GM12878 (cell line): ENCODE results near the gene TUBB. TPM values are rescaled to one million over a fixed set of nuclear protein-coding genes. Genes with fewer than 3 reads are reported as not detected.

Experiments used
- ATAC-seq: fragments of 200-7000 bp; cut with Tn5 transposase; 3 replicates; pipeline ENCODE4 v1.9.1; 2020; ENCODE audit warnings: mild to moderate bottlenecking, moderate library complexity
- BruUV-seq: library from RNA; stranded (reverse); fragments of 400-500 nt; replicated peaks from 2 replicates; lab custom pipeline; 2021; lab: Mats Ljungman, UMichigan
- CTCF ChIA-PET: fragments of 300-600 bp; sonication (Branson Sonifier 250); formaldehyde crosslinking; extraction: SDS; loops from one replicate; lab custom pipeline; 2021; ENCODE audit warnings: inconsistent platforms; lab: Yijun Ruan, JAX
- POLR2A ChIA-PET: fragments of 350-600 bp; formaldehyde crosslinking; extraction: SDS; loops from one replicate; lab custom pipeline; 2021; ENCODE audit warnings: inconsistent platforms; lab: Charles Lee
- RAD21 ChIA-PET: fragments of 300-600 bp; sonication (Branson Sonifier 250); formaldehyde crosslinking; loops from one replicate; lab custom pipeline; 2023; ENCODE audit warnings: antibody characterized with exemption; ENCODE audit not compliant: unreplicated experiment; lab: Charles Lee
- SMC1A ChIA-PET: fragments of 300-600 bp; sonication (Branson Sonifier 250); formaldehyde crosslinking; loops from one replicate; lab custom pipeline; 2023; ENCODE audit not compliant: unreplicated experiment, uncharacterized antibody; lab: Charles Lee
- DNase-seq: peaks from one replicate; pipeline ENCODE4 v3.0.0-alpha.2; 2011; ENCODE audit warnings: low read depth, low spot score
- FAIRE-seq: peaks from 3 replicates; lab custom pipeline; 2011; peaks lifted over from hg19 to GRCh38; lab: Jason Lieb, UNC
- H2AFZ ChIP-seq: 2 replicates; pipeline ENCODE4 v1.6.0; 2011; ENCODE audit warnings: low read depth, low read length, control low read depth; ENCODE audit not compliant: control insufficient read depth
- H3K27ac ChIP-seq: 2 replicates; pipeline ENCODE4 v1.5.1; 2011; ENCODE audit warnings: control low read depth; ENCODE audit not compliant: control insufficient read depth, insufficient read depth
- H3K27me3 ChIP-seq, 2 experiments: replicated peaks in 1 of 2; 2 replicates each; pipeline versions ENCODE4 v1.6.0 to v1.6.1; 2011; ENCODE audit warnings: low read length in 1 of 2; ENCODE audit not compliant: control insufficient read depth in 2 of 2, insufficient read depth in 2 of 2
- H3K36me3 ChIP-seq, 2 experiments: 2 replicates each; pipeline ENCODE4 v1.5.1; 2011; ENCODE audit warnings: low read length in 1 of 2; ENCODE audit not compliant: control insufficient read depth in 2 of 2, insufficient read depth in 2 of 2
- H3K4me1 ChIP-seq: 2 replicates; pipeline ENCODE4 v1.6.1; 2011; ENCODE audit warnings: mild to moderate bottlenecking, low read length, moderate library complexity, mixed read lengths; ENCODE audit not compliant: control insufficient read depth, insufficient read depth
- H3K4me2 ChIP-seq: 2 replicates; pipeline ENCODE4 v1.6.0; 2011; ENCODE audit warnings: control low read depth; ENCODE audit not compliant: control insufficient read depth, insufficient read depth
- H3K4me3 ChIP-seq: fragments of 200-600 bp; sonication (generic); 2 replicates; pipeline ENCODE4 v1.5.1; 2016
- H3K79me2 ChIP-seq: 2 replicates; pipeline ENCODE4 v1.6.0; 2011; ENCODE audit warnings: low read length; ENCODE audit not compliant: control insufficient read depth, insufficient read depth
- H3K9ac ChIP-seq: 2 replicates; pipeline ENCODE4 v1.8.0; 2011; ENCODE audit warnings: low read length, control low read depth, mixed read lengths; ENCODE audit not compliant: control insufficient read depth, insufficient read depth
- H3K9me3 ChIP-seq: replicated peaks from 3 replicates; pipeline ENCODE4 v1.5.1; 2011; ENCODE audit warnings: mild to moderate bottlenecking, low read length; ENCODE audit not compliant: control insufficient read depth, insufficient read depth
- H4K20me1 ChIP-seq: 2 replicates; pipeline ENCODE4 v1.6.0; 2011; ENCODE audit not compliant: control insufficient read depth, insufficient read depth
- ATF7 ChIP-seq: fragments of 450-650 bp; IDR thresholded peaks from 2 replicates; pipeline ENCODE4 v1.6.1; 2016; ENCODE audit warnings: low read depth, mild to moderate bottlenecking
- ETV6 ChIP-seq, 2 experiments: fragments of 450-650 bp in 1 of 2; IDR thresholded peaks in 1 of 2; conservative IDR thresholded peaks in 1 of 2; 2 replicates each; pipeline ENCODE4 v1.6.1; 2014; ENCODE audit warnings: antibody characterized with exemption in 1 of 2, borderline replicate concordance in 1 of 2, low read depth in 1 of 2, mild to moderate bottlenecking in 1 of 2, moderate library complexity in 1 of 2
- GABPA ChIP-seq: IDR thresholded peaks from 2 replicates; pipeline ENCODE4 v1.6.1; 2014; ENCODE audit warnings: antibody characterized with exemption, low read depth, mild to moderate bottlenecking, inconsistent platforms
- IKZF1 ChIP-seq: fragments of 450-650 bp; conservative IDR thresholded peaks from 2 replicates; pipeline ENCODE4 v1.6.1; 2017; ENCODE audit warnings: antibody characterized with exemption, mild to moderate bottlenecking
- IKZF2 ChIP-seq, 2 experiments: fragments of 450-650 bp; IDR thresholded peaks; 2 replicates each; pipeline ENCODE4 v1.6.1; 2017; ENCODE audit warnings: mild to moderate bottlenecking in 2 of 2, moderate library complexity in 2 of 2
- KLF5 ChIP-seq: fragments of 450-650 bp; IDR thresholded peaks from 2 replicates; pipeline ENCODE4 v1.6.1; 2014; ENCODE audit warnings: mild to moderate bottlenecking; ENCODE audit not compliant: partially characterized antibody
- MYB ChIP-seq: fragments of 150-350 bp; IDR thresholded peaks from 2 replicates; pipeline ENCODE4 v1.6.1; 2014; ENCODE audit warnings: mild to moderate bottlenecking, low read depth, low read length, borderline replicate concordance
- POLR2A ChIP-seq: IDR thresholded peaks from 2 replicates; pipeline ENCODE4 v1.6.1; 2011; ENCODE audit warnings: low read depth, mild to moderate bottlenecking, low read length
- POLR2AphosphoS5 ChIP-seq: IDR thresholded peaks from 2 replicates; pipeline ENCODE4 v1.6.1; 2011; ENCODE audit warnings: mild to moderate bottlenecking, low read length, inconsistent platforms
- RCOR1 ChIP-seq: conservative IDR thresholded peaks from 2 replicates; pipeline ENCODE4 v1.6.1; 2012; ENCODE audit warnings: low read depth, low read length, improper control_type of control experiment
- SREBF1 ChIP-seq: IDR thresholded peaks from 2 replicates; pipeline ENCODE4 v1.6.1; 2012; ENCODE audit warnings: mild to moderate bottlenecking, low read length
- YBX1 ChIP-seq: fragments of 450-650 bp; IDR thresholded peaks from 2 replicates; pipeline ENCODE4 v1.6.1; 2016; ENCODE audit warnings: antibody characterized with exemption
- ZBED1 ChIP-seq: IDR thresholded peaks from 2 replicates; pipeline ENCODE4 v1.6.1; 2016; ENCODE audit warnings: borderline replicate concordance
- WGBS: methylation state at CpG from one replicate; pipeline ENCODE4 v1.1.6; 2016; ENCODE audit warnings: low lambda C conversion rate; ENCODE audit not compliant: insufficient replicate concordance, insufficient coverage; ENCODE audit errors: missing lambda C conversion rate; 5-methylcytosine and 5-hydroxymethylcytosine counted together
- in situ Hi-C: fragments of 300-500 bp; cut with MboI; formaldehyde crosslinking; loops from 9 replicates; pipeline ENCODE4 v1.14.3; 2018; ENCODE audit warnings: mixed read lengths
- intact Hi-C: fragments of 100-400 bp; cut with micrococcal nuclease; formaldehyde crosslinking; loops from one replicate; pipeline ENCODE4 v1.14.2; 2022; ENCODE audit not compliant: unreplicated experiment
- polyA plus RNA-seq, 11 experiments: library from polyadenylated mRNA; depleted of rRNA in 4 of 11; unstranded in 6 of 11; stranded (reverse) in 5 of 11; fragments of >200 nt; fragmentation: Nextera tagmentation in 4 of 11; fragmentation: Illumina TruSeq in 1 of 11; extraction: Ambion mirVana in 4 of 11; extraction: Trizol in 1 of 11; gene quantifications; 1 replicate in 1 of 11; 2 replicates in 10 of 11; pipeline versions ENCODE4 v1.2.1 to v1.2.3, GENCODE V29; 2011 to 2016; ENCODE audit warnings: inconsistent platforms in 2 of 11, missing spikeins in 2 of 11, low read depth in 1 of 11
- total RNA-seq, 4 experiments: library from RNA; depleted of rRNA in 3 of 4; stranded (reverse); fragments of >200 nt in 3 of 4; fragmentation: Illumina TruSeq in 1 of 4; extraction: Trizol in 1 of 4; gene quantifications; 2 replicates each; pipeline versions ENCODE4 v1.2.1 to v1.2.3, GENCODE V29; 2013 to 2021
- TF ChIP-seq, protein P1 (sequence below): fragments of 450-650 bp; IDR thresholded peaks from 2 replicates; pipeline ENCODE4 v1.6.1; 2018; ENCODE audit warnings: borderline replicate concordance, mild to moderate bottlenecking; ENCODE audit not compliant: partially characterized antibody
- TF ChIP-seq, protein P2 (sequence below): IDR thresholded peaks from 2 replicates; pipeline ENCODE4 v1.6.1; 2011; ENCODE audit warnings: borderline replicate concordance, low read depth, mild to moderate bottlenecking, moderate library complexity, mixed read lengths, low read length; ENCODE audit not compliant: insufficient read depth; ENCODE audit errors: extremely low read length
- TF ChIP-seq, protein P3 (sequence below): fragments of 450-650 bp; IDR thresholded peaks from 2 replicates; pipeline ENCODE4 v1.6.1; 2017; ENCODE audit warnings: mild to moderate bottlenecking, moderate library complexity

TUBB gene
- total and polyA plus RNA-seq, 10 of the 15 experiments (the other 5 are each of a cell fraction or from before 2014, with no cell fraction given), result 1,039 to 3,052 (median 1,656) TPM

DNA sequence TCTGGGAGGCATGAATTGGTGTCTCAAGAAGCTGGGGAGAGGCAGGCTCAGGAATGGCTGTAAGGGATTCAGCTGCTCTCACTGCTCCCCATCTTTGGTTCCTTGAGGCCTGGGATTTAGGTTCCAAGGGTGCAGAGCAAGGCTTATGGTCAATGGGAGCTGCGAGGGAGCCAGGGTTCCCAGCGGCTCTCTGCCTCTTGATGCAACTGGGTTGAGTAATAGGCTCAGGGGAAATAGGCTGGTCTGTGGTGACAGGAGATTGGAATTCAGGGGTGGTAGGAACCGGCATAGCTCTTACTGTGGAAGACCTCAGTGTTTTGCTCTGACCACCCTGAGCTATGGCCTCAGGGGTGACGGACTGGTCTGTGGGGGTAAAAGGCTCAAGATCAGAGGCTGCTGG is 16.3 kb upstream of the TUBB start:
- intact Hi-C loops, result no loop called here

More for the DNA sequence above, 16.3 kb upstream of the TUBB start:
- no peaks in the 10 kb centered on the region for H4K20me1 ChIP-seq
- BruUV-seq, result no TSS peak
- DNase-seq (no peak), FAIRE-seq (no peak), ATAC-seq (no peak)
- POLR2A ChIA-PET, result interaction anchor here (0.5 to 2.1 kb wide), 4 partner anchors 9 to 334 kb away, joined by 3 to 9 read pairs (median 4); partner anchors contain the start of gene NRM
- 96% methylated on average over 4 of the region's 4 CpGs for WGBS
- H3K9me3 ChIP-seq, result no peaks in the 10 kb centered on the region
- in situ Hi-C loops, result no loop called here
- H3K27ac ChIP-seq, result no peak overlapping the region
- no peak overlapping the region for H2AFZ ChIP-seq
- RAD21 ChIA-PET, result interaction anchor here (1.5 kb wide), 1 partner anchor 8 kb away, joined by 3 read pairs; no protein-coding TSS in a partner anchor
- H3K4me3 ChIP-seq, result no peak overlapping the region
- H3K79me2 ChIP-seq, result no peaks in the 10 kb centered on the region
- TF ChIP-seq POLR2AphosphoS5 (no peak), IKZF2 (IDR thresholded peaks at IDR 0.05) (no peak), MYB (no peak), ZBED1 (no peak), IKZF1 (no peak), SREBF1 (no peak), POLR2A (no peak; the same call in 1 of the 2 replicates), KLF5 (no peak), ETV6 (conservative IDR thresholded peaks at IDR 0.05 in 1 of 2, IDR thresholded peaks at IDR 0.05 in 1 of 2; ENCODE audit: borderline replicate concordance in 1 of 2, low read depth in 1 of 2) (no peak), YBX1 (no peak), RCOR1 (no peak), GABPA (no peak), ATF7 (no peak)
- TF ChIP-seq, protein P1, sequence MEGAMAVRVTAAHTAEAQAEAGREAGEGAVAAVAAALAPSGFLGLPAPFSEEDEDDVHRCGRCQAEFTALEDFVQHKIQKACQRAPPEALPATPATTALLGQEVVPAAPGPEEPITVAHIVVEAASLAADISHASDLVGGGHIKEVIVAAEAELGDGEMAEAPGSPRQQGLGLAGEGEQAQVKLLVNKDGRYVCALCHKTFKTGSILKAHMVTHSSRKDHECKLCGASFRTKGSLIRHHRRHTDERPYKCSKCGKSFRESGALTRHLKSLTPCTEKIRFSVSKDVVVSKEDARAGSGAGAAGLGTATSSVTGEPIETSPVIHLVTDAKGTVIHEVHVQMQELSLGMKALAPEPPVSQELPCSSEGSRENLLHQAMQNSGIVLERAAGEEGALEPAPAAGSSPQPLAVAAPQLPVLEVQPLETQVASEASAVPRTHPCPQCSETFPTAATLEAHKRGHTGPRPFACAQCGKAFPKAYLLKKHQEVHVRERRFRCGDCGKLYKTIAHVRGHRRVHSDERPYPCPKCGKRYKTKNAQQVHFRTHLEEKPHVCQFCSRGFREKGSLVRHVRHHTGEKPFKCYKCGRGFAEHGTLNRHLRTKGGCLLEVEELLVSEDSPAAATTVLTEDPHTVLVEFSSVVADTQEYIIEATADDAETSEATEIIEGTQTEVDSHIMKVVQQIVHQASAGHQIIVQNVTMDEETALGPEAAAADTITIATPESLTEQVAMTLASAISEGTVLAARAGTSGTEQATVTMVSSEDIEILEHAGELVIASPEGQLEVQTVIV, result no peak
- TF ChIP-seq, protein P2, sequence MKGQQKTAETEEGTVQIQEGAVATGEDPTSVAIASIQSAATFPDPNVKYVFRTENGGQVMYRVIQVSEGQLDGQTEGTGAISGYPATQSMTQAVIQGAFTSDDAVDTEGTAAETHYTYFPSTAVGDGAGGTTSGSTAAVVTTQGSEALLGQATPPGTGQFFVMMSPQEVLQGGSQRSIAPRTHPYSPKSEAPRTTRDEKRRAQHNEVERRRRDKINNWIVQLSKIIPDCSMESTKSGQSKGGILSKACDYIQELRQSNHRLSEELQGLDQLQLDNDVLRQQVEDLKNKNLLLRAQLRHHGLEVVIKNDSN, result no peak
- TF ChIP-seq, protein P3, sequence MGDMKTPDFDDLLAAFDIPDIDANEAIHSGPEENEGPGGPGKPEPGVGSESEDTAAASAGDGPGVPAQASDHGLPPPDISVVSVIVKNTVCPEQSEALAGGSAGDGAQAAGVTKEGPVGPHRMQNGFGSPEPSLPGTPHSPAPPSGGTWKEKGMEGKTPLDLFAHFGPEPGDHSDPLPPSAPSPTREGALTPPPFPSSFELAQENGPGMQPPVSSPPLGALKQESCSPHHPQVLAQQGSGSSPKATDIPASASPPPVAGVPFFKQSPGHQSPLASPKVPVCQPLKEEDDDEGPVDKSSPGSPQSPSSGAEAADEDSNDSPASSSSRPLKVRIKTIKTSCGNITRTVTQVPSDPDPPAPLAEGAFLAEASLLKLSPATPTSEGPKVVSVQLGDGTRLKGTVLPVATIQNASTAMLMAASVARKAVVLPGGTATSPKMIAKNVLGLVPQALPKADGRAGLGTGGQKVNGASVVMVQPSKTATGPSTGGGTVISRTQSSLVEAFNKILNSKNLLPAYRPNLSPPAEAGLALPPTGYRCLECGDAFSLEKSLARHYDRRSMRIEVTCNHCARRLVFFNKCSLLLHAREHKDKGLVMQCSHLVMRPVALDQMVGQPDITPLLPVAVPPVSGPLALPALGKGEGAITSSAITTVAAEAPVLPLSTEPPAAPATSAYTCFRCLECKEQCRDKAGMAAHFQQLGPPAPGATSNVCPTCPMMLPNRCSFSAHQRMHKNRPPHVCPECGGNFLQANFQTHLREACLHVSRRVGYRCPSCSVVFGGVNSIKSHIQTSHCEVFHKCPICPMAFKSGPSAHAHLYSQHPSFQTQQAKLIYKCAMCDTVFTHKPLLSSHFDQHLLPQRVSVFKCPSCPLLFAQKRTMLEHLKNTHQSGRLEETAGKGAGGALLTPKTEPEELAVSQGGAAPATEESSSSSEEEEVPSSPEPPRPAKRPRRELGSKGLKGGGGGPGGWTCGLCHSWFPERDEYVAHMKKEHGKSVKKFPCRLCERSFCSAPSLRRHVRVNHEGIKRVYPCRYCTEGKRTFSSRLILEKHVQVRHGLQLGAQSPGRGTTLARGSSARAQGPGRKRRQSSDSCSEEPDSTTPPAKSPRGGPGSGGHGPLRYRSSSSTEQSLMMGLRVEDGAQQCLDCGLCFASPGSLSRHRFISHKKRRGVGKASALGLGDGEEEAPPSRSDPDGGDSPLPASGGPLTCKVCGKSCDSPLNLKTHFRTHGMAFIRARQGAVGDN, result no peak
- H3K27me3 ChIP-seq, result no peaks in the 10 kb centered on the region
- H3K4me1 ChIP-seq, result 0 out of 2 replicates have a peak, but pooled peaks cover 6% of the 10 kb centered on the region
- H3K4me2 ChIP-seq, result no peak overlapping the region
- SMC1A ChIA-PET, result interaction anchor here (0.9 to 1.6 kb wide), 3 partner anchors 9 to 12 kb away, joined by 3 read pairs; no protein-coding TSS in a partner anchor
- CTCF ChIA-PET, result interaction anchor here (0.7 to 3.0 kb wide), 4 partner anchors 11 to 162 kb away, joined by 3 to 7 read pairs (median 3); partner anchors contain the start of gene NRM
- H3K9ac ChIP-seq, result no peak overlapping the region
- H3K36me3 ChIP-seq, result peaks cover 2 to 18% of the 10 kb centered on the region in 2 experiments
